GM19240 (cell line): Measurements from ENCODE around the gene TMC1.
"Not testable (repeated sequence)": the region's sequence is repeated elsewhere in the genome, so short reads cannot be mapped to it uniquely, and the experiment has no call there.

Source experiments
- DNase-seq: peaks from one replicate; pipeline ENCODE4 v3.0.0; 2011; ENCODE audit warnings: low spot score; ENCODE audit not compliant: insufficient read length

Gene TMC1

DNA sequence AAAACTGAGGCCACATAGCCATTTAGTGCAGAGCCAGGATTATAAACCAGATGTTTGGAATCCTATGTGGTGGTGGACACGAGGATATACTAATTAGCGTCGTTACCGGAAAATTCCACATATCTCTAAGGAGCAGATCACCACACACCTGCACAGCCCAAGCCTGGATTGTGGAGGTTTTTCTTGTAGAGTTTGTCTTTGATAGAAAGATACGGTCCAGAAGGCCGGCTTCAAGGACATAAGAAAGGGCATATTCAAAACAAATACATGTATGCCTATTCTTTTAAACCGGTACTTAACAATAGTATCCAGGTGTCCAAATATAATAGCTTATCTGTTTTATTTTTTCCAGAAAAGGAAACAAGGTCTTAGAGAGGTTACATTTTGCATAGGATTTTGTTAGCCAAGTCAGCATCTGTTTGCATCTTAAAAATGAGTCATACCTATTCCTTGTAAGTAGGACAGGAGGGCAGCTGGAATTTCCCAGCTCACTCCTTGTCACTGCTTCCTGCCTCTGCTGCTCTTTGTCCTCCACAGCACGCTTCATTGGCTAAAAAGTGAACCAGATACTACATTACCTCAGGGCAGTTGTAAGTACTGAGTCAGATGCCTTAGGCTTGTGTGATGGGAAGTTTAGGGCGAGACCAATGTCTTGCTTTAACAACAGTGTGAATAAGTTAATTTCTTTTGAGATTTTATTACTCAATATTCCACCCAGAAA is 3.6 kb downstream of the TMC1 start:
- DNase-seq, result no peak

DNA sequence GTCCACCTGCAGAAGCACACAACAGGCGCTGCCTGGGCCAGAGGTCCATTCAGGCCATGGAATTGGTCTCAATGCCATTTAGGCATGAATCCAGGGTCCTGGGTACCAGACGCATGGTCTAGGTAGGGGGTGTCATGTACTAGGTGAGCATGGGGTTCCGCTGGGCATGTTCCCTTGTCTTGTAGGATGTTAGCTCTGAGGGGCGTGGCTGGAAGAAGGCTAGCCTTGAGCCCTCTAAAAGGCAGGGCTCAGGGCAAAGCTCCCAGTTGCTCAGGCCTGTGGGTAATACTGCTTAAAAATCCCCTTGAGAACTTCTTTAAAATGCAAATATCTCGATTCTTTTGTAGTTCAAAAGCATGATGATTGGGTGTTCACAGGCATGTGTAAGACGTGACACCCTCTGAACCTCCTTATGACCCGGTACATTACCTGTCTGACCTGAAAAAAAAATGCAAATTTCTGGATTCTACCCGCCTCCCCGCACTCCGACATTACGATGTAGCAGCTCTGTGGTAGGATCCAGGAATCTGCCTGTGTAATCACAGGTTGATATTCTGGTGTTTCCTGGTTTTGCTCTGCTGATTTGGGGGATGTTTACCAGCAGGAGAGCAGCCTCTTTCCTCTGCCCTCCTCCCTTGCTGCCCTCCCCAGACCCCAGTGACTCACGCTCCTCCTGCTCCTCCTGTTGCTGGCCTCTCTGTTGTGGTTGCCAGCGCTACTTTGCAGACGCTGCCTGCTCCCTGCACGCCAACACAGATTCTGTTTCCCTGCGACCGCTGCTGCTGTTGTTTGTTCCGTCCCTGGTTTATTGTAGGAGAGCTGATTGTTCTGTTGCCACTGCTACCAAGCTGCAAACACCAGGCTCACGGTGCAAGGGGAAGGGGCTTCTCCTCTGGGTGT is 5.7 kb downstream of the TMC1 start:
- peak; percentile 23 for DNase-seq

DNA sequence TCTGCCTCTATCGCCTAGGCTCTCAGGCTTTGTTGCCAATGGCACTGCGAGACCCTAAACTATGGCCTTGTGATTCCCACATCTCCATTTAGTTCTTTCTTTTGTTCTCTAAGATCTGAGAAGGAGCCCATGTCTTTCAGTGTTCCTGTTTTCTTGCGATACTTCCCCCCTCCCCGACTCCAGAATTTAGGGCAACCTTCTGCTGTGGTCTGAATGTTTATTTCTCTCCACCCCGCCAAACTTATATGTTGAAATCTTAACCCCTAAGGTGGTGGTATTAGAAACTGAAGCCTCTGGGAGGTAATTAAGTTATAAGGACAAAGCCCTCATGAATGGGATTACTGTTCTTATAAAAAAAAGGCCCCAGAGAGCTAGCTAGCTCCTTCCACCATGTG is 6.4 kb downstream of the TMC1 start:
- no peak for DNase-seq

DNA sequence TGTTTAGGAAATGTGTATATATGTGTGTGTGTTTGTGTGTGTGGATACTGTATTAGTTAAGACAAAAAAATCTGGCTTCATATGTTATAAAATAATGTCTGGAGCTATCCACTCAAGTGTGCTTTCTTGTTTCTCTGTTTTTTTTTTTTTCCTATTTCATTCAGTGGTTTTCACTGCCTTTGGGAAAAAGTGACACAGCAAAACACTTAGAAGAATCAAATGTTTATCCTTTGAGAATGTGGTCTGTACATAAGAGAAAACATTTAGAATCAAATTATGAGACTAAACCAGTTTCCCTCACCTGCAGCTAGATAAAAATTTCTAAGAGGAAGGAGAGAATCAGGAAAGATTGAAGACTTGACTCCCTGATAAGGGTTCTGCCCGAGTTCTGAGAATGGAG is 8.1 kb downstream of the TMC1 start:
- DNase-seq, result no peak

DNA sequence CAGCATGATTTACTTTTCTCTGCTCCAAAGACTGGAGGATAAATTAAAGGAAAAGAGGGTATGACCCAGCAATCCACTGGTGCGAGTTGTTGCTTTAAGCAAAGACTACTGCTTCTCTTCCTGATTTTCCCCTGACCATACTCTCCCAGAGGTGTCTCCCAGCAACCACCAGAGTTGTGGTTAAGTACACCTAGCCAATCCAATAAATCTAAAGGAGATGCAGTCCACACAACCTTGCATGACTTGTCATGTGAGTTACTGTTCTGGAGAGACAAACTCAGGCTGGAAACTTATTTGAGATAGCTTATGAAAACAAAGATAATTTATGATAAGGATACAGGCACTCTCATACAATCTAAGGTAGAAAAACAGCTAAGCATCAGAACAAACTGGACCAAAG is 11.9 kb downstream of the TMC1 start:
- no peak for DNase-seq

DNA sequence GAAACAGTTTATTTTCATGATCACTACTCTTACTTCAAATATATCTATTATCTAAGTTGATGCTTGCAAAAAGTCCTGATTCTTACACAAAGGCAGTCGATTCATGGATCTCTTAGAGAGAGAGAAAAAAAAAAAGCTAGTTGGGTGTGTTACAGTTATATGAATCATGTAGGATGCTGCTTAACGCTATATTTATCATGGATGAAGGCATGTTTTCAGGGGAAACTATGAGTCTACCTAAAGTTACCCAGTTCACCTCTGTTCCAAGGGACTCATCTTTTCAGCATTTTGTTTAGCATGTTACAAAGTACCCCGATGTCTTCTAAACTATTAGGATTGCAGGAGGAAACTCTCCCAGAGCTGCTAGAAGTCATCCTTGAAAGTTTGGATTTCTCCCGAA is 13.5 kb downstream of the TMC1 start:
- no peak for DNase-seq

DNA sequence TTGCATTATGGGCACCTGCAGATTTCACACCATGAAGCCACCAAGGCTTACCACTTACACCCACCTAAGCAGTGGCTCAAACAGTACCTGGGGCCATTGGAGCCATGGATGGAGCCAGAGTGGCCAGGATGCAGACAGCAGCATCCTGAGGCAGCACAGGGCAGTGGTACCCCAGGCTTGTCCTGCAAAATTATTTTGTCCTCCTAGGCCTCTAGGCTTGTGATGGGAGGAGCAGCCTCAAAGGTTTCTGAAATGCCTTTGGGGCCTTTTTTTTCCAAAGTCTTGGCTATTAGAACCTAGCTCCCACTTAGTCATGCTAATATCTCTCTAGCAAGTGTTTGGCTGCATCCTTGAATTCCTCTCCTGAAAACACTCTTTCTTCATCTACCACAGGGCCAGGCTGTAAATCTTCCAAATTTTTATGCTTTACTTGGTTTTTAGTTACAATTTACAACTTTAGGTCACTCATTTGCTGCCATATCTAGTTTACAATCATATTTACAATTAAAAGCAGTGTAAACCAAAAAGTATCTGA is 15.7 kb downstream of the TMC1 start:
- DNase-seq, result no peak

DNA sequence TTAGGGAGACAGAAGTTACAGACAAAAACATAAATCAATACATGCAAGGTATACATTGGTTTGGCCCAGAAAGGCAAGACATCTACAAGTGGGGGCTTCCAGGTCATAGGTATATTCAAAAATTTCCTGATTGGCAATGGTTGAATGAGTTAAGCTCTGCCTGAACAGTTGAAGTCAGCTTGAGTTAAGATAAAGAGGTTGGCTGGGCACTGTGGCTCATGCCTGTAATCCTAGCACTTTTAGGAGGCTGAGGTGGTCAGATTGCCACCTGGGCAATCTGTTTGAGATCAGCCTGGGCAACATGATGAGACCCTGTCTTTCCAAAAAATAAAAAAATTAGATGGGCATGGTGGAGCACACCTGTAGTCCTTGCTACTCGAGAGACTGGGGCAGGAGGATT is 16.3 kb downstream of the TMC1 start:
- DNase-seq, result no peak

DNA sequence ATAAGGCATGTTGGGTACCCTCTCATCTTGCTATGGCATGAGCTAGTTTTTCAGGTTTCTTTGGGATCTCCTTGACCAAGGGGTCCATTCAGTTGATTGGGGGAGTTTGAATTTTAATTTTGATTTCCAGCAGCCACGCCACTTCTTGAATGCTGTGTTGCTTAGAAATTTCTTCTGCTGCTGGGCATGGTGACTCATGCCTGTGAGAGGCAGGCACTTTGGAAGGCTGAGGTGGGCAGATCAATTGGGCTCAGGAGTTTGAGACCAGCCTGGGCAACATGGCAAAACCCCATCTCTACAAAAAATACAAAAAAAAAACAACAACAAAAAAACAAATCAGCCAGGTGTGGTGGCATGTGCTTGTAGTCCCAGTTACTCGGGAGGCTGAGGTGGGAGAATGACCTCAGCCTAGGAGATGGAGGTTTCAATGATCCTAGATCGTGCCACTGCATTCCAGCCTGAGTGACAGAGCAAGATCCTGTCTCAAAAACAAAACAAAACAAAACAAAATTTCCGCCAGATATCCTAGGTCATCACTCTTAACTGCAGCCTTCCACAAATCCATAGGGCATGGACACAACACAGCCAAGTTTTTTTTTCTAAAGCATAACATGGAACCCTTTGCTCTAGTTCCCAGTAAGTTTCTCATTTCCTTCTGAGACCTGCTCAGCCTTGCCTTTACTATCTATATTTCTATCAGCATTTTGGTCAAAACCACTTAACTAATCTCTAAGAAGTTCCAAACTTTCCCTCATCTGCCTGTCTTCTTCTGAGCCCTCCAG is 17.7 kb downstream of the TMC1 start:
- DNase-seq, result no peak

DNA sequence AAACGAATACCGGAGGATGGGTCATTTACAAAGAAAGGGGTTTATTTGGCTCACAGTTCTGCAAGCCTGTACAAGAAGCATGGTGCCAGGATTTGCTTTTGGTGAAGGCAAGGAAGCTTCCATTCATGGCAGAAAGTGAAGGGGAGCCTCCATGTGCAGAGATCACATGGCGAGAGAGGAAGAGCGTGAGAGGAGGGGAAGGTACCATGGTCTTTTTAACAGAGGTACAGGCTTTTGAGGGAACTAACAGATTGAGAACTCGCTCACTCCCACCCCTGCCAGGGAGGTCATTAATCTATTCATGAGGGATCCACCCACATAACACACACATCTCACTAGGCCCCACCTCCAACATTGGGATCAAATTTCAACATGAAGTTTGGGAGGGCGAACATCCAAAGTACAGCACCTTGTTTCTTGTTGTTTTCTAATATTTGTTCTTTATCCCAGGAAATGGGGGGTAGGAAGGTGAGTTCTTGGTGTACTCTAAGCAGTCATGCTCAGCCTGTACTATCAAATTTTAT is 18.5 kb downstream of the TMC1 start:
- no peak for DNase-seq

DNA sequence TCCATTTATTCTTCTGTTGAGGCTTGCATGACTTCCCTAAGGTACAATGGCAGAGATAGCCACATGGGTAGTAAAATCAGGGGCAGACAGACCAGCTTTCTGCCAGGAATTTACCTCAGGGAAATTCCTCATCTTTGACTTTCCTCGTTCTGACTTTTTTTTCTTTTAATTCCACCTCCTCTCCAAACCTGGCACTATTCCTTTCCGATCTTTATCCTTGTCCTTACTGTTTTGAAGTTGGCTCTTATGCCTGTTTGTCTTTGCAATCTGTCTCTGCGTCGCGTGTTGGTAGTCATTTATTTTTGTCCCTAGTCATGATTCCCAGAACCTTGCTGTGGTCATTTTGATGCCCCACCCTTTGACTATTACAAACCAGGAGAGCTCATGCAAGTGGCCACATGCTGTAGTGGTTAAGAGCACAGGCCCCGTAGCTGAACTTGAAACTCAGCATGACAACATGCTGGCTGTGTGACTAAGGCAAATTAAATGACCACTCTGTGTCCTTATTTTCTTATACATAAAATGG is 19.0 kb downstream of the TMC1 start:
- DNase-seq, result no peak

DNA sequence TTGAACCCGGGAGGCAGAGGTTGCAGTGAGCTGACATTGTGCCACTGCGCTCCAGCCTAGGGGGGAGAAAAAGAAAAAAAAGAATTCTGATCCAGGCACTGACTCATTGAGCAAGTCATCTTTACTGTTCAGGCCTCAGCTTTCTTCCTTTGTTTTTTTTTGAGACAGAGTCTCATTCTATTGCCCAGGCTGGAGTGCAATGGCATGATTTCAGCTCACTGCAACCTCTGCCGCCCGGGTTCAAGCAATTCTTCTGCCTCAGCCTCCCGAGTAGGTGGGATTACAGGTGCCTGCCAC is 21.1 kb downstream of the TMC1 start:
- not testable (repeated sequence) for DNase-seq

DNA sequence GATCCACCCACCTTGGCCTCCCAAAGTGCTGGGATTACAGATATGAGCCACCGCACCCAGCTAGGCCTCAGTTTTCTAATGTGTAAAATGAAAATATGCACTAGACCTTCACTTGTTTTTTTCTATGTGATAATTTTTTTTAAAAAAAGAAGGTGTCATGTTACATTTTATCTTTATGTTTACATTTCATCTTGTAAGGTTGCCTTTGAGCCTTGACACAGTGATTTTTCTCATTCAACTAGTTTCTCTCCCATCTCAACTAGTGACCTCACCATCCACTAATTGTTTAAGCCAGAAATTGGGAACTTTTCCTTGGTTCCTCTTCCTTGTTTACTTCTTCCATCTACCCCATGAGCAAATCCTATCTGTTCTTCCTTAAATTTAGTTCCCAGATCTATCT is 21.5 kb downstream of the TMC1 start:
- DNase-seq, result no peak

DNA sequence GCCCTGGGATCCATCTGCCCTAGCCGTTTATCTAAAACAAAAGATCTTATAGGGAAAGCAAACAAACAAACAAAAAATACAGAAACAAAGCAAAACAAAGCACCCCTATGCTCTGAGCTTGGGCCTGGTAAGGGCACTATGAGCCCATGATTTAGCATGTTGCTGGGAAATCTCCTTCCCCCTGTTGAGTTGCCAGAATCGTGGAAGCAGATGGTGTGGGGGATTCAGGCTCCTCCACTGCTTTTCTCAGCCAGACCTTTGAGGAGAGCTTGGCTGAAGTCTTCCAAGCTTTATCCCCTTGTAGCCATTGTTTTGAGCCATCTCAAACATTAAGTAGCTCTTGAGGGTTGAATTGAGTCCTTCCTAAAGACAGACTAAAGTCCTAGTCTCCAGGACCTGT is 29.9 kb downstream of the TMC1 start:
- DNase-seq, result no peak

DNA sequence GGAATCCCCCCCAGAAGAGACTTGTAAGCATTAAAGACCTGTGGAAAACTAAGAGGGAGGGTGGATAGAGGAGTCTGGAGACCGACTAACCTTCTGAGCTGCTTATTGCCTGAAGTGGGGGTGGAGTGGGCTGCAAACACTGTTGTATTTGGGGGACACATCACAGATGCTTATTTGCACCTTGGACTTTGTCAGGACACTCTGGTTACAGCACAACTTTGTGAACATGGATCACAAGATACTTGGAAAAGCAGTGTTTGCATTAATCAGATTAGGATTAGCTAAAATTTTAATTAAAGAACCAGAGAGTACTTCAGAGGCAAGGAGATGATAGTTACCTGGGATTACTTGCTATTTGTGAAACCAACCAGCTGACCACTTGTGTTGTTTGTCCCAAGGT is 30.9 kb downstream of the TMC1 start:
- no peak for DNase-seq

DNA sequence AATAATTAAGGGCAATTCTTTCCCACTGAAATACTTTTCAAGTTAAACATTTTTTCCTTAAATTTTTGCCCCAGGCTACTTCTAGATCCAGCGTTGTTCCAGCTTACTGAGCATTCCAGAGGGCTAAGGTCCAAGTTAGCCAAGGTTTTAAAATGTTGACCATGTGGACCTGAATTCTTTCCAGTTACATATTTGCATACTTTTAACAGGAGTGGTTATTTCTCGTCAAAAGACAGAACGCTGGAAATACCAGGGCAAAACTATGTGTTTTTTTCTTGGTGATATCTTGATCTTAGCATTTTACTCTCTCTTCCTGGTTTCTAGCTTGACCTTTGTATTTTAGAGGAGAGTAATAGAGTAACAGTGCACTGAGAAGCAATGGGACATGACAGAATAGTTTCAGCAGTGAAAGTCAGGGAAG is 32.8 kb downstream of the TMC1 start:
- no peak for DNase-seq

DNA sequence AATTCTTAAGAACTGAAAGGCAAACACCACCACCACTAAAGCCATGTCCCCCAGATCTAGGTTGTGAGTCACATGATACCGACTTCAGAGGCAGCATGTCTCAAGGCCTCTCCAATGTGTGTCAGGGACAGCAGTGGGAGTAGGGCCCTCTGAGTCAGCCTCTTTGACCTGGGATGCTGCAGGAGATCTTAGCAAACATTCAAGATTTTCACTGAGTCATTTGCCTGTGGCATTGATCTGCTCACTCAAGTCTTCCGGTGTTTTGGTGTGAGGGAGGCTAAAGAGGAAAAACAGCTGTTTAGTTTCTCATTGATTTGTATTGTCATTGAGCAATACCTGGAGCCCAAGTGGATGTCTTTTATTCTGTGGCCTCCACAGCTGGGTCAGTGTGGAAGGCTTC is 36.1 kb downstream of the TMC1 start:
- no peak for DNase-seq

DNA sequence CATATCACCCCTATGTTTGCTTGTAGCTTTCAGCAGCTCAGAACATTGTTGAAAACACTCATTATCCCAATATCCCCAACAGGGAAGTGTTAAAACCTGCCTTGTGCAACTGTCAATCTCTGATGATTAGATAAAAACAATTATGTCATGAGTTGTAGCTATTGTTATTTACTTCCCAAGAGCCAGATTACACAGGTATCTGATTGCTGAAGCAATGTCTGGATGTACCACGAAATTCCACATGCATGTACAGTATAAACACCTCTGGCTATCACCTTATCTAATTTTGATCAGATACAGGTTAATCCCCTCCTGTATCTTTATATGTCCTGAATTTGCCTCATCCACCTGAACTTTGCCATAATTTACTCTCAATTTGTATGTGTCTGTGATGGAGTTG is 38.7 kb downstream of the TMC1 start:
- DNase-seq, result no peak

DNA sequence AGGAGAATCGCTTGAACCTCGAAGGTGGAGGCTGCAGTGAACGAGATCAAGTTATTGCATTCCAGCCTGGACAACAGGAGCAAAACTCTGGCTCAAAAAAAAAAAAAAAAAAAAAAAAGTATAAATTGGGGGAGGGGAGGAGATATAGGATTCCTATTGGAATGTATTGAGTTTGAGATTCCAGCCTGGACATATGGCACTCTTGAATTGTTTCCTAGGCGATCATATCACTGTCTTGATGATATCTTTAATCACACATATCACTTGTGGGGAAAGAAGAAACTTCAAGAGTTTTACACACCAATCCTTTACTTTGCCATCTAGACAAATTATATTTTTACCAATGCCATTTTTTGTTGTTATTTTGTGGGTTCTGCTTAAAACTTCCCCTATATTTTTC is 42.4 kb downstream of the TMC1 start:
- DNase-seq, result no peak

DNA sequence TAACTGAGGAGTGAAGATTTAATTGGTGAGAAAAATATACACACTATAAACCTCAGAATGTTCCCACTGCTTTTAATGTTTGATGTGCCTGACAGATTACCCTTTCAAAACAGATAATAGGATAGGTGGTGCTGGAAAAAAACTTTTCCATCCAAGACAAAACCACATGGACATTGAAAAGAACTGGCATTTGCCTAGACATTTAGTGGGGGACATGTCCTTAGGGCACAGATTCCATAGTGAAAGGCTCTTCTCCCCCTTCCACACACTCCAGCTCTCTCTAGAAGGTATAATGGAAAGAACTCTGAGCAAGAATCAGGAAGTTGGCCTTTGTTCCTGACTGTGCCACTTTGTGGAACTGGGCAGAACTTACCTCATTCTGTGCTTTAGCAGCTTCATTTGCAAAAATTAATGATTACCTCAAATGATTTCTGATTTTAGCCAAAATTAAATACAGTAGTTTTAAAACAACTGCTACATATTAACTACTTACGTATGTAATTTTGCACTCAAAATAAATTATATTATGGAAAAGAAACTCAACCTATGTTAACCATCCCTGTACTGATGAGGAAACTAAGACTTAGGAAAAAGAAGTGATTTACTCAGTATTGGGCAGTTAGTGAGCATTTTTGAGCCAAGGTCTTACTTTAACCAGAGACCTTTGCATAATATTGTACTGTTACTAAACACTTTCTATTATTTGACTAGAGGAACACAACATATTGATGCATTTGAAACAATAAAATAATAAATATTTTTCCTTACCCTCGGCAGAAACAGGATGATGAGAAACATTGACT is 43.3 kb downstream of the TMC1 start:
- no peak for DNase-seq

DNA sequence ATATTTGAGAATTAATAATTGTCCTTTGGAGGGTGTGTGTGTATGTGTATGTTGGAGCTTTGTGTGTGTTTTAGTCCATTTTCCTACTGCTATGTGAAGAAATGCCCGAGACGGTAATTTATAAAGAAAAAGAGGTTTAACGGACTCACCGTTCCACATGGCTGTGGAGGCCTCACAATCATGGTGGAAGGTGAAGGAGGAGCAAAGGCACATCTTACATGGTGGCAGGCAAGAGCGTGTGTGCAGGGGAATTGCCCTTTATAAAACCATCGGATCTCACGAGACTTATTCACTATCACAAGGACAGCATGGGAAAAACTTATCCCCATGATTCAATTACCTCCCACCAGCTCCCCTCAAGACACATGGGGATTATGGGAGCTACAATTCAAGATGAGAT is 44.1 kb downstream of the TMC1 start:
- DNase-seq, result no peak
